ENCODE data around the gene CEL.

CEL gene

DNA sequence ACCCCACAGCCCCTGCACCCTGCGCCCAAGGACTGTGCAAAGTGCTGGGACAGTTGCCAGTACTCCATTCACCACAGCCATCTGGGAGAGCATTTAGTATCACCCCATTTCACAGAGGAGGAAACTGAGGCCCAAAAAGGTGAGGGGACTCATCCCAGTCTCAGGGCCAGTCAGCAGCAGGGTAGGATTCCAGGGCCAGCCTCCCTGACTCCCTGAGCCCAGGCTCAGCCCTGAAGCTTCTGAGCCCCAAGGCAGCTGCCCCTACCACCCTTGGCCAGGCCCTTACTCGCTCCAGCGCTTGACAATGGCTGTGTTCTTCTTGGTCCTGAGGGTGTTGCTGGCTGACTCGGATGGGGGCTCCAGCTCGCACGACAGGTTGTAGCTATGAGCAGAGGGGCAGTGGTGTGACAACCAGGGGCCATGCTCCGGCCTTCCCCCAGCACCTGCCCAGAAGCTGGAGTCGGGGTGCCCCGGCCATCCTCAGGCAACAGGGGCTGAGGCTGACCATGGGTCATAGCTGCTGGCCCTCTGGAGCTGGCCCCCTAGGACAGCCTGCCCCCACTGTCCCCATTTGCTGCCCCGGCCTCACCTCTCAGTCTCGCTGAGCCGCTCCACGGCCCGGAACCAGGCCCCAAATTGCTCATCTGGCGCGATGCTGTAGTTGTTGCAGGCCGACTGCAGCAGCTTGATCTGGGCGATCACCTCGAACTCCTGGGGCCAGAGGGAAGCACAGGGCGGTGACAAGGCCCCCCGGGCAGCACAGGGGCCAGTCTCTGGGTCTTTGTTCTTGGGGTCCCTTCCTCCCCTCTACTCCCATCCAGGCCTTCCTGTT is 40.6 kb downstream of the CEL start:
- H3K36me3 ChIP-seq (ENCODE audit: low read depth) = peaks cover 60% of the 10 kb centered on the region
- peak; percentile 61 for DNase-seq (ENCODE audit: low spot score)
- no peak overlapping the region for H3K27ac ChIP-seq (ENCODE audit: poor library complexity, severe bottlenecking)
- H3K27me3 ChIP-seq (ENCODE audit: insufficient read depth, poor library complexity, severe bottlenecking) = no peaks in the 10 kb centered on the region
- no peak for TF ChIP-seq CTCF (IDR thresholded peaks at IDR 0.05; ENCODE audit: poor library complexity, severe bottlenecking)
- no peaks in the 10 kb centered on the region for H3K9me3 ChIP-seq (ENCODE audit: severe bottlenecking)
- ATAC-seq (ENCODE audit: low read depth) = no peak
- H3K4me1 ChIP-seq (ENCODE audit: insufficient read depth, poor library complexity, severe bottlenecking) = no peaks in the 10 kb centered on the region
- H3K4me3 ChIP-seq (ENCODE audit: severe bottlenecking) = no peak overlapping the region

GRCh38 chr9:133103183-133103986 is 41.6 kb downstream of the CEL start:
- H3K36me3 ChIP-seq (ENCODE audit: low read depth) = peaks cover 54% of the 10 kb centered on the region
- DNase-seq (ENCODE audit: low spot score) = peak; percentile 49

DNA sequence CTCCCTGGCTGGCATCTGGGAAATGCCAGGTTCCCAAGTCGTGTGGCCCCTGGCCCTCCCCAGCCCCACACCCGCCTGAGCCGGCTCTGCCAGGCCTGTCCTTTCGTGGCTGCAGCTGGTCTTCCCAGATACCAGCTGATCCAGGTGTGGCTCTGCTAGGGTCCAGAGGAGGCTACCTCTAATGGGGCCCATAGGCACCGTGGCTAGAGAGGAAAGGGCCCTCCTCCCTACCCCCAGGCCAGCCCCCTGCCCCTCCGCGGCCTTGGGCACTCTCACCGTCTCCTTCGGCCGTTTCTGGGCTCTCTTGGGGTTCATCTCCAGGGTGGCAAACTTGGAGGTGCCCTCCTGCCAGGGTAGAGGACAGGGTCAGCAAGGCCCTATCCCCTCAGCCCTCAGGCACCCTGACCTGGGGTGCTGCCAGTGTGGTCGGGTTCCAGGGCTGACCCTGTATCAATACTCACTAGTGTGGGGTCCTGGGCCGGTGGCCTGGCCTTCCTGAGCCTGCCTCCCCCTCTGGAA is 42.3 kb downstream of the CEL start:
- H3K36me3 ChIP-seq (ENCODE audit: low read depth) = peaks cover 54% of the 10 kb centered on the region
- ATAC-seq (ENCODE audit: low read depth) = no peak
- H3K4me1 ChIP-seq (ENCODE audit: insufficient read depth, poor library complexity, severe bottlenecking) = no peaks in the 10 kb centered on the region
- no peak overlapping the region for H3K4me3 ChIP-seq (ENCODE audit: severe bottlenecking)
- H3K9me3 ChIP-seq (ENCODE audit: severe bottlenecking) = no peaks in the 10 kb centered on the region
- TF ChIP-seq CTCF (IDR thresholded peaks at IDR 0.05; ENCODE audit: poor library complexity, severe bottlenecking) = no peak
- peak; percentile 47 for DNase-seq (ENCODE audit: low spot score)
- no peak overlapping the region for H3K27ac ChIP-seq (ENCODE audit: poor library complexity, severe bottlenecking)
- no peaks in the 10 kb centered on the region for H3K27me3 ChIP-seq (ENCODE audit: insufficient read depth, poor library complexity, severe bottlenecking)

More at GRCh38 chr9:133103183-133103986, 41.6 kb downstream of the CEL start:
- no peaks in the 10 kb centered on the region for H3K9me3 ChIP-seq (ENCODE audit: severe bottlenecking)
- no peaks in the 10 kb centered on the region for H3K4me1 ChIP-seq (ENCODE audit: insufficient read depth, poor library complexity, severe bottlenecking)
- ATAC-seq (ENCODE audit: low read depth) = peak; percentile 40; the same call in 2 of the 3 replicates
- no peak overlapping the region for H3K27ac ChIP-seq (ENCODE audit: poor library complexity, severe bottlenecking)
- peak; percentile 93 for TF ChIP-seq CTCF (IDR thresholded peaks at IDR 0.05; ENCODE audit: poor library complexity, severe bottlenecking)
- H3K27me3 ChIP-seq (ENCODE audit: insufficient read depth, poor library complexity, severe bottlenecking) = no peaks in the 10 kb centered on the region
- H3K4me3 ChIP-seq (ENCODE audit: severe bottlenecking) = no peak overlapping the region

DNA sequence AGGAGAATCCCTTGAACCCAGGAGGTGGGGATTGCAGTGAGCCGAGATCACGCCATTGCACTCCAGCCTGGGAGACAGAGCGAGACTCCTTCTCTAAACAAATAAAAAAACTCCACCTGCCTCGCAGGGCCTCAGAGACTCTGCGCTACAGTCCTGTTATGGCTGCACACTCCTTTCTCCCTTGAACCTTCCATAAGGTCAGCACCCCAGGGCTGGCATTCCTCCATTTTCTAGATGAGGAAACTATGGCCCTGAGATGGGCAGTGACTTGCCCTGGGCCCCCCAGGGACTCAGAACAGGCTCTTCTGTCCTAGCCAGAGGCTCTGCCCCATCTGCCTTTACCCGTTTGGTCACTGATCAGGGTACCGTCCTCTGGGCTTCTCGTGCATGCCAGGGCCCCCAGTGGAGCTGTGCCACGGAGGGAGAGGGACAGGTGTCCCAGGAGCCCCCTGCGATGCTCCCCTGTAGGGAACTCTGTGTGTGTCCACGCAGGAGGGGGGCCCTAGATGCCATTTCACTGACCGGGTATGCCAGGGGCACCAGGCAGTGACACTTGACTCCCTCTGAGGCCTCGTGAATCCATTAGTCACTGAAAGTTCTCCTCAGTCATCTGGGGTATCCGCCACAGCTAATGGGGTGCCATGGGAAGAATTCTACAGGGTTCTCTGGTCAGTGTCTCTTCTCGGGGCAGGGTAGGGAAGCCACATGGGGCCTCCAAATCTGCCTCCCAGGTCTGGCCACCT is 43.1 kb downstream of the CEL start:
- no peak overlapping the region for H3K4me3 ChIP-seq (ENCODE audit: severe bottlenecking)
- peaks cover 48% of the 10 kb centered on the region for H3K36me3 ChIP-seq (ENCODE audit: low read depth)
- TF ChIP-seq CTCF (IDR thresholded peaks at IDR 0.05; ENCODE audit: poor library complexity, severe bottlenecking) = no peak
- peak; percentile 25 for DNase-seq (ENCODE audit: low spot score)
- H3K27me3 ChIP-seq (ENCODE audit: insufficient read depth, poor library complexity, severe bottlenecking) = no peaks in the 10 kb centered on the region
- ATAC-seq (ENCODE audit: low read depth) = no peak
- no peaks in the 10 kb centered on the region for H3K9me3 ChIP-seq (ENCODE audit: severe bottlenecking)
- no peak overlapping the region for H3K27ac ChIP-seq (ENCODE audit: poor library complexity, severe bottlenecking)
- H3K4me1 ChIP-seq (ENCODE audit: insufficient read depth, poor library complexity, severe bottlenecking) = no peaks in the 10 kb centered on the region
